ENCODE data around the gene SLC9A1. TPM values are rescaled to one million over a fixed set of nuclear protein-coding genes. Genes with fewer than 3 reads are reported as not detected.

SLC9A1 gene
- total RNA-seq, 2 donors from 2014 or later: 12.3 to 36.3 TPM

DNA sequence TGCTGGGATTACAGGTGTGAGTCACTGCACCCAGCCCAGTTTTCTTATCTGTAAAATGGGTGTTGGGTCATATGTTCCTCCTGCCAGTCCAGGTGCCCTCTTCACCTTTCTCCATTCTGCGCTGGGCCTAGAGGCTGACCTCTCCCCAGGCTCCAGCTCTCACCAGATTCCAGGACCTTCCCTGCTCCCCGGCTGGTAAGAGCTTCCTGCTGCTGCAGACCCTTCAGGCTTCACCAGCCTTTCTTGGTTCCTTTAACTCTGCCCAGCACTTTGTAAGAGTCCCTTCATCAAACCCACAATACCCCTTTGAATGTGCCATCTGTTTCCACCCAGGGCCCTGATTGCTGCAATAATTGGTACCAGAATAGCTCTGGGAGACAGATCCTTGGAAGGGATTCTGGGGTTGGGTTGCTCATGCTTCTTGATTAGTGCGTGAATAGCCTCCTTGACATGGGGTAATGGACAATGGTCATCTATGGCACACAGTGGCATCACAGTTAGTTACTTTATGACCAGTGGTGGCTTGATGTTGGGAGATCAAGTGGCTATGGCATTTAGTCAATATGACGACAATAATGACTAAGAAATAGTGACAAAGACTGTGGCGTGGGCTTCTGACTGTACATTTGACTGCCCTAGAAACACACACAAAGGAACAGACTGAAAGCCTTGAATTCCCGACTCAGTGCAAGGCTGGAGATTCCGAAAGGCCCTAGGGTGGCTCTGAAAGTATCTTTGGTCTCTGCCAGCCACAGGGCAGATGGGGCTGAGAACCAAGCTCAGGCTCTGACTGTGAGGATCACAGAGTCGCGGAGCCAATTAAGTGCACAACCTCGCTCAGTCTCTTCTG is 67.3 kb downstream of the SLC9A1 start:
- TF ChIP-seq, protein P1, sequence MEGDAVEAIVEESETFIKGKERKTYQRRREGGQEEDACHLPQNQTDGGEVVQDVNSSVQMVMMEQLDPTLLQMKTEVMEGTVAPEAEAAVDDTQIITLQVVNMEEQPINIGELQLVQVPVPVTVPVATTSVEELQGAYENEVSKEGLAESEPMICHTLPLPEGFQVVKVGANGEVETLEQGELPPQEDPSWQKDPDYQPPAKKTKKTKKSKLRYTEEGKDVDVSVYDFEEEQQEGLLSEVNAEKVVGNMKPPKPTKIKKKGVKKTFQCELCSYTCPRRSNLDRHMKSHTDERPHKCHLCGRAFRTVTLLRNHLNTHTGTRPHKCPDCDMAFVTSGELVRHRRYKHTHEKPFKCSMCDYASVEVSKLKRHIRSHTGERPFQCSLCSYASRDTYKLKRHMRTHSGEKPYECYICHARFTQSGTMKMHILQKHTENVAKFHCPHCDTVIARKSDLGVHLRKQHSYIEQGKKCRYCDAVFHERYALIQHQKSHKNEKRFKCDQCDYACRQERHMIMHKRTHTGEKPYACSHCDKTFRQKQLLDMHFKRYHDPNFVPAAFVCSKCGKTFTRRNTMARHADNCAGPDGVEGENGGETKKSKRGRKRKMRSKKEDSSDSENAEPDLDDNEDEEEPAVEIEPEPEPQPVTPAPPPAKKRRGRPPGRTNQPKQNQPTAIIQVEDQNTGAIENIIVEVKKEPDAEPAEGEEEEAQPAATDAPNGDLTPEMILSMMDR (IDR thresholded peaks at IDR 0.05): no peak
- ATAC-seq (ENCODE audit: insufficient number of reproducible peaks, low FRiP score, low read depth): no peak
- Histone ChIP-seq H3K27me3 (replicated peaks; ENCODE audit: insufficient read depth) (no peaks in the 10 kb centered on the region), H3K4me3 (no peak overlapping the region), H3K9me3 (no peaks in the 10 kb centered on the region), H3K27ac (no peak overlapping the region), H3K4me1 (ENCODE audit: control insufficient read depth in 1 of 2, low read depth in 2 of 2) (no peaks in the 10 kb centered on the region), H3K36me3 (no peaks in the 10 kb centered on the region)
- no peak for DNase-seq (ENCODE audit: low spot score)

DNA sequence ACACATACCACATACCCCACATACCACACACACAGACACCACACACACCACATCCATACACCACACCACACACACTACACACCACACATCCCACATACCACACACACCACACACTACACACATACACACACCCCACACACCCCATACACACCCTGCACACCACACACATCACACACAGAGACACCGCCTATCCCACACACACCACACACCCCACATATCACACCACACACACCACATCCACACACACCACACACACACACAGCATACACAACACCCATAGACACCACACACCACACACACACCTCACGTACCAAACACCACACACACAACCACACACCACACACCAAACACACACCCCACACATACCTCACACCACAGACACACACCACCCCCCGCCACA is 68.3 kb downstream of the SLC9A1 start:
- DNase-seq (ENCODE audit: low spot score) (no peak), ATAC-seq (ENCODE audit: insufficient number of reproducible peaks, low FRiP score, low read depth) (no peak)
- Histone ChIP-seq H3K27ac (no peak overlapping the region), H3K4me3 (no peak overlapping the region), H3K36me3 (no peaks in the 10 kb centered on the region), H3K9me3 (no peaks in the 10 kb centered on the region), H3K4me1 (ENCODE audit: control insufficient read depth in 1 of 2, low read depth in 2 of 2) (no peaks in the 10 kb centered on the region), H3K27me3 (replicated peaks; ENCODE audit: insufficient read depth) (no peaks in the 10 kb centered on the region)
- TF ChIP-seq, protein P1 (IDR thresholded peaks at IDR 0.05): no peak

DNA sequence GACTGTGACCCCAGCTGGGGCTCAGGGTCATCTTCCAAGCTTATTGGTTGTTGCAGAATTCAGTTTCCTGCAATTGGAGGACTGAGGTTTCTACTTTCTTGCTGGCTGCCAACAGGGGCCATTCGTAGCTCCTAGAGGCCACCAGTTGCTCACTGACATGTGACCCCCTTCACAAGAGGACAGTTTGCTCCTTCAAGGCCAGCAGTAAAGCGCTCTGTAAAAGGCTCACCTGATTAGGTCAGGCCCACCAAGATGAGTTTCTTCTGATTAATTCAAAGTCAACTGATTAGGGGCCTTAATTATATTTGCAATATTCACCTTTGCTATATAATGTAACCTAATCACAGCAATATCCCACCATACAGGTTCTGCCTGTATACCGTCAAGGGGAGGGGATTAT is 68.9 kb downstream of the SLC9A1 start:
- DNase-seq (ENCODE audit: low spot score) (no peak), ATAC-seq (ENCODE audit: insufficient number of reproducible peaks, low FRiP score, low read depth) (no peak)
- Histone ChIP-seq H3K27me3 (replicated peaks; ENCODE audit: insufficient read depth) (no peaks in the 10 kb centered on the region), H3K27ac (no peak overlapping the region), H3K36me3 (no peaks in the 10 kb centered on the region), H3K4me1 (ENCODE audit: control insufficient read depth in 1 of 2, low read depth in 2 of 2) (no peaks in the 10 kb centered on the region), H3K4me3 (no peak overlapping the region), H3K9me3 (no peaks in the 10 kb centered on the region)
- TF ChIP-seq, protein P1 (IDR thresholded peaks at IDR 0.05): no peak

DNA sequence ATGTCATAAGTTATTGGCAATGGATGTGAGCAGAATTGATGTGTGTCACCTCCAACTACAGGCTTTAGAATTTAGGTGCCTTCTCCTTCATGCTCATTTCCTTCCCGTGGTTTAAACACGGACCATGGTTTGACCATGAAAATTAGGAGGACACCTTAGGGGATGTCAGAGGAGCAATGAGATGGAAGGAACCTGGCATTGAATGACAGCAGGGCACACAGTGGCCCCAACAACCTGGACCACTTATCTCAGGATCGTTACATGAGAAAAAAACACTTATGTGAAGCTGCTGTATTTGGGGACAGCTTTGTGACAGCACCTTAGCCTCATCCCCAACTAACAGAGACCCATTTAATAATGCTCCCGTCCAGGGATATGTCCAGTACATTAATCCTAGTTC is 70.8 kb downstream of the SLC9A1 start:
- no peaks in the 10 kb centered on the region for H3K4me1 ChIP-seq (ENCODE audit: control insufficient read depth in 1 of 2, low read depth in 2 of 2)
- H3K27me3 ChIP-seq (replicated peaks; ENCODE audit: insufficient read depth): no peaks in the 10 kb centered on the region
- no peak overlapping the region for H3K27ac ChIP-seq
- TF ChIP-seq, protein P1 (IDR thresholded peaks at IDR 0.05): no peak
- no peaks in the 10 kb centered on the region for H3K9me3 ChIP-seq
- H3K36me3 ChIP-seq: no peaks in the 10 kb centered on the region
- DNase-seq (ENCODE audit: low spot score) (no peak), ATAC-seq (ENCODE audit: insufficient number of reproducible peaks, low FRiP score, low read depth) (no peak)
- H3K4me3 ChIP-seq: no peak overlapping the region

DNA sequence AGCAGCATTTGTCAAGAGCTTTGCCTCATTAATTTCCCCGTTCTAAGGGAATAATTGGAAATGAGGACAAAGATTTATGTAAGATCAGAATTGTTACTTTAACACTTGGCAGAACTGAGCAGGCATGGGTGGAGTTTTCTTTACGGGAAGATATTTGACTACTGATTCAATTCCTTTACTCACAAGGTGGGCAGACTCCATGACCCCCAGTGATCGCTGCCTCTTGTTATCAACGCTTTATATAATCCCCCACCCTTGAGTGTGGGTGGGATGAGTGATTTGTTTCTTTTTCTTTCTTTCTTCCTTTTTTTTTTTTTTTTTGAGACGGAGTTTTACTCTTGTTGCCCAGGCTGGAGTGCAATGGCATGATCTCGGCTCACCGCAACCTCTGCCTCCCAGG is 77.0 kb downstream of the SLC9A1 start:
- DNase-seq (ENCODE audit: low spot score) (no peak), ATAC-seq (ENCODE audit: insufficient number of reproducible peaks, low FRiP score, low read depth) (no peak)
- H3K4me3 ChIP-seq: no peak overlapping the region
- H3K9me3 ChIP-seq: no peaks in the 10 kb centered on the region
- H3K36me3 ChIP-seq: no peaks in the 10 kb centered on the region
- H3K27ac ChIP-seq: no peak overlapping the region
- H3K4me1 ChIP-seq (ENCODE audit: control insufficient read depth in 1 of 2, low read depth in 2 of 2): no peaks in the 10 kb centered on the region
- H3K27me3 ChIP-seq (replicated peaks; ENCODE audit: insufficient read depth): no peaks in the 10 kb centered on the region
- TF ChIP-seq, protein P1 (IDR thresholded peaks at IDR 0.05): no peak
